ENCODE results near the gene TMEM45A.
"Not testable (repeated sequence)": the region's sequence is repeated elsewhere in the genome, so short reads cannot be mapped to it uniquely, and the experiment has no call there.

Gene TMEM45A, protein sequence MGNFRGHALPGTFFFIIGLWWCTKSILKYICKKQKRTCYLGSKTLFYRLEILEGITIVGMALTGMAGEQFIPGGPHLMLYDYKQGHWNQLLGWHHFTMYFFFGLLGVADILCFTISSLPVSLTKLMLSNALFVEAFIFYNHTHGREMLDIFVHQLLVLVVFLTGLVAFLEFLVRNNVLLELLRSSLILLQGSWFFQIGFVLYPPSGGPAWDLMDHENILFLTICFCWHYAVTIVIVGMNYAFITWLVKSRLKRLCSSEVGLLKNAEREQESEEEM

DNA sequence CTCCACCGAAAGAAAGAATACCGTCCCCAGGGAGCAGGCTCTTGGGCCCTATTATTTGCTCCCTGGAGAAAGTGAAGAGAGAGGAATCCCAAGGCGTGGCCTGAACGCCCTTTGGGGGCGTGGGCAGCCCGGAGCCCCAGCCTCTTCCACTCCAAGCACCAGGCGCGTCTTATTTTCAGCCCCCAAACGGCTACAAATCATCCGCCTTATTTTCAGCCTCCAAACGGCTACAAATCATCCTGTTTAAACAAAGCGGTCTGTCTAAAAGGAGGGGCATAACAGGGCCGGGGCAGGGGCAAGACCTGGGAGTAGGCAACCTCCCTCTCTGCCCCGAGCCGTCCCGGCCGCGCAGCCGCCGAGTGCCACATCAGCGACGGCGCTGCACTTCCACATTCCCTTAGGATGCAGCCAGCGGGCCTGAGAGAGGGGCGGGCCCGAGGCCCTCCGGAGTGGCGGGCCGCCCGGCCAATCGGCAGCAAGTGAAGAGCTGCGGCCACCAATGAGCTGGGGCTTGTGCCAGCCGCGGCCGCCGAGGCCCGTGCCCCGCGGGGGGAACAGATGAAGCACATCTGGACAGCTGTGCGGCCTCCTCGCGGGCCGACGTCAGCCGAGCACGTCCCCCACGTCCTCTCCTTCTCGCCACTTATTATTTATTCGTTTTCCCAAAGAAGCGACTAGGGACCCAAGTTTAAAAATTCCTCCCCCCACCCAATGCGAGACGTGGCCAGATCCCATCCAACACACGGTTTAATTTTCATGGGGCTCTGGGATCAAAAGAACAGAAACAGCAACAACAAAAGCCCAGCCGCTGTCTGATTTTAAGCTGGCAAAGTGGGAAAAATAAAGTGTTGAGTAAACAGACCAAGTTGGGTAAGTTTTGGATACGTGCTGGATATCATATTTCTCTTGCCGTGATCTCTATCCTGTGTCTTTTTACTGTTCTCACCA lies at the start of gene TMEM45A:
TSS of gene TMEM45A (plus strand) at position 561 of the 948 bp plus-strand sequence. CDS start 62,593 bp downstream, outside the sequence.
- FAIRE-seq = no peak

DNA sequence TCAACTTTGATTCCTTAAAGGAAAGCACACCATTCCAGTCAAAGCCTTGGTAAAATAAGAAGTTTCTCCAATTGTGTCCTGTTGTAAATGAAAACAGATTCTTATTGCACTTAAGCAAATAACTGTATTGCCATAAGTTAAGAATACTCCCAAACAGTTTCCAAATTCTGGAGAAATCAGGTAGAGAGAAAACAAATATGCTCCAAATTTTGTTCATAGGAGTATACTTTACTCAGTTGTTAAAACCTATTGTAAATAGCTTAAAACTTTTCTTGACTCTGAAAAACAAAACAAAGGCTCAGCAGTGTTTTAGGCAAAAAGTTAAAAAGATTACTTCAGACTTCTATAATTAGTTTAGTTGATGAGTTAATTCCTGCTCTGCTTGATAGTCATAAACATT lies 48.7 kb upstream of the TMEM45A start:
- FAIRE-seq = no peak

DNA sequence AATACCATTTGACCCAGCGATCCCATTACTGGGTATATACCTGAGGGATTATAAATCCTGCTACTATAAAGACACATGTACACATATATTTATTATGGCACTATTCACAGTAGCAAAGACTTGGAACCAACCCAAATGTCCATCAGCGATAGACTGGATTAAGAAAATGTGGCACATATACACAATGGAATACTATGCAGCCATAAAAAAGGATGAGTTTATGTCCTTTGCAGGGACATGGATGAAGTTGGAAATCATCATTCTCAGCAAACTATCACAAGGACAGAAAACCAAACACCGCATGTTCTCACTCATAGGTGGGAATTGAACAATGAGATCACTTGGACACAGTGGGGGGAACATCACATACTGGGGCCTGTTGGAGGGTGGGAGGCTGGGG lies 45.4 kb upstream of the TMEM45A start:
- not testable (repeated sequence) for FAIRE-seq

DNA sequence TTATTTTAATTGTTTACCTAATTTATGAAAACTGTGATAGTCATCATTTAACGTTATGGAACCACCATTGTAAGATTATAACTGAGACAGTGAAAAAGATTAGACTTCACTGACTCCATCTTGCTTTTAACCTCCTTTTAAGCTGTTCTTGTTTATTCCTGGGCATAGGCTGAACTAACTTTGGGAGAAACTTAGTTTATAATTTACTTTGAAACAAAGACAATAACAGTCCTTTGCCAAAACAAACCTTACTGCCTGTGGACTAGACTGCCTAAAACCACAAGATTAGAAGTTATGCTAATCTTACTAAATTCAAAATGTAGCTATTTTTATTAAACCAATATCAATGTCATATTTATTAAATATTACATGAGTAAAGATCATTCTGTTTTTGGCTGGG lies 44.3 kb upstream of the TMEM45A start:
- FAIRE-seq = no peak

DNA sequence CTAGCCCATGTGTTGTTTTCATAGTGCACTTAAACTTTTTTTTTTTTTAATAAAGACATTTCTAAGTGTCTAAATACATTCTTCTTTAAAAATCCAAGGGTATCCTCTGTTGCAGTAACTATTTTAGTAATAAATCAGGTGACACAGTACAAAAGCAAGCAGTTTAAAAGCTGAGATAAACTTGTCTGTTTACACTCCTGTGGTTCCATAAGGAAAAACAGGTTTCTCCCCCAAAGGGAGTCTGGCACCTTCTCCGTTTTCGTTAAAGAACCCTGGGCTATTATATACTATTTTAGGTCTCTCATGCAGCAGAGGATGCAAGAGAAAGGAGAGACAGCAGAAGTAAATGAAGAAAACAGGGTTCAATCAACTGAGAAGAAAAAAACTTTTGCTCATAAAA lies 43.2 kb upstream of the TMEM45A start:
- FAIRE-seq = no peak

DNA sequence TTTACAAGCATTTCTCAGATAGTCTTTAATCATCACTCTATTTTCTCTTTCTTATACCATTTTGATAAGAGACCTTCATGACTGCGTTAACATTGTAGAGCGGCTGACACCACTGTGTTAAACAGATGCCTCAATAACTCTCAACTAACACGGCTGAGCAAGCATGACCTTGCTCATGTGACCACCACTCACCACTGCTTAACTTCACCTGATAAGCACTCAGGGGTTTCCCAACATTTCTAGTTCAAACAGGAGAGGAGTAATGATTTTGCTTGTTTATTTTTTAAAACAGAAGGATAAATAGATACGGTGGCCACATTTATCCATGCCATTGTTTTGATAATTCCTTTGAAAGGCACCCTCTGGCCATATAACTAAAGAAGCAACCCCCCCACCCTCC lies 37.7 kb upstream of the TMEM45A start:
- no peak for FAIRE-seq

DNA sequence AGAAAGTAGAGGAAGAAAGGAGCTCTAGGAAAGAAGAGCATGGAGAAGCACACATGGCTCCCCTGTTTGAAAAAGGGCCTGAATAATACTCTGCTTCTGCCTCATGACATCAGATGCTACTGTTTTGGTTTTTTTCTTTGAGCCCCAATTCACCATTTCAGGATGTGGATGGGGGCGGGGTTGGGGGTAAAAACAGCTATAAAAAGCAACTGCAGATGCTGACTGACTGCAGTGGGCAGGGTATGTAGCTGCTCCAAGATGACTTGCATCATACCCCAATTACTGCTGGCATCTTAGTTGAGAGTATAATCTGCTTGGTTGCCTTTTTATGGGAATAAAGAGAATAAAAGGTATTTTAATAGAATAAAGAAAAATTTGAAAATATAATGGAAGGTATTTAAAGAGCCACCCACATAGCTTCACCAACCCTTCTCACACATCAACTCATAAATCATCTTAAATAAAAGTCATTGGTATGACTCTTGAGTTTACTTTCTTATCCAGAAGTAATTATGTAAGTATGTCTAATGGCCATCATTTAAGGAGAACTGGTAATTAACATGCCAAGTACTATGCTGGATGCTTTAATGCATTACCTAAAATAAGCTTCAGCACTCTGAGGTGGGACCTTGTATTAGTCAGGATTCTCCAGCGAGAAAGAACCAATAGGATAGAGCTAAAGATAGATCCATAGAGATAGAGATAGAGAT lies 36.4 kb upstream of the TMEM45A start:
- no peak for FAIRE-seq

DNA sequence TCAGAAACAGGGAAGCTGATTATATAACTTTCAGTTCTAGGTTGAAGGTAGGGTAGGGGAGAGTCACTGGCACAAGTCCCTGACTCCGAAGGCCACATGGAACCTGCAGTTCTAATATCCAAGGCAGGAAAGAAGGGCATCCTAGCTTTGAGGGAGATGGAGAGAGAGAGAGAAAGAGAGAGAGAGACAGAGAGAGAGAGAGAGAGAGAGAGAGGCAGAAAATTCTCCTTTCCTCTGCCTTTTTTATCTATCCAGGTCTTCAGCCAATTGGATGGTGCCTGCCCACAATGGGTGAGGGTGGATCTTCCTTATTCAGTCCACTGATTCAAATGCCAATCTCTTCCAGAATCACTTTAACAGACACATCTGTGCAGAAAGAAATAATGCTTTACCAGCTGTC lies 35.7 kb upstream of the TMEM45A start:
- no peak for FAIRE-seq

DNA sequence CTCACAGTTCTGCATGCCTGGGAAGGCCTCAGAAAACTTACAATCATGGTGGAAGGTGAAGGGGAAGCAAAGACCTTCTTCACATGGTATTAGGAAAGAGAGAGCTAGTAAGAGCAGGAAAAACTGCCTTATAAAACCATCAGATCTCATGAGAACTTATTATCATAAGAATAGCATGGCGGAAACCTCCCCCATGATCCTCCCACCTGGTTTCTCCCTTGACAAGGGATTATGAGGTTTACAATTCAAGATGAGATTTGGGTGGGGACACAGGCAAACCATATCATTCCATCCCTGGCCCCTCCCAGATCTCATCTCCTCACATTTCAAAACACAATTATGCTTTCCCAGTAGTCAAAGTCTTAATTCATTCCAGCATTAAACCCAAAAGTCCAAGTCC lies 34.6 kb upstream of the TMEM45A start:
- no peak for FAIRE-seq

DNA sequence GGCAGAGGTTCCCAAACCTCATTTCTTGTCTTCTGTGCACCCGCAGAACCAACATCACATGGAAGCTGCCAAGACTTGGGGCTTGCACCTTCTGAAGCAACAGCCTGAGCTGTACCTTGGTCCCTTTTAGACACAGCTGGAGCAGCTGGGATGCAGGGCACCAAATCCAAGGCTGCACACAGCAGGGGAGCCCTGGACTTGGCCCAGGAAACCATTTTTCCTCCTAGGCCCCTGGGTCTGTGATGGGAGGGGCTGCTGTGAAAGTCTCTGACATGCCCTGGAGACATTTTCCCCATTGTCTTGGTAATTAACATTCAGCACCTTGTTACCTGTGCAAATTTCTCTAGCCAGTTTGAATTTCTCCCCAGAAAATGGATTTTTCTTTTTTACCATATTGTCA lies 33.6 kb upstream of the TMEM45A start:
- no peak for FAIRE-seq

DNA sequence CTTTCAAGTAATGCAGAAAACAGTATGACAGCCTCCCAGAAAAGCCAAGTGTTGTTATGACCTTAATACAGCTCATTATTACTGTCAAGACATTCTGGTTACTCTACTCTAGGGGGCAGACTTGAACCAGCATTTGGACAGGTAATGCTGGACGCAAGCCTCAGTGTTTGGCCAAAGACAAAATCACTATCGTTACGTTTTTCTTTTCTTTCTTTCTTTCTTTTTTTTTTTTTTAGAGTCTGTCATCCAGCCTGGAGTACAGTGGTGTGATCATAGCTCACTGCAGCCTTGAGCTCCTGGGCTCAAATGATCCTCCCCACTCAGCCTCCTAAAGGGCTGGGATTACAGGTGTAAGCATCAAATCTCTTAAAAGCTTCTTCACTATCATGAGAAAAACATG lies 29.4 kb upstream of the TMEM45A start:
- FAIRE-seq = peak; percentile 60

DNA sequence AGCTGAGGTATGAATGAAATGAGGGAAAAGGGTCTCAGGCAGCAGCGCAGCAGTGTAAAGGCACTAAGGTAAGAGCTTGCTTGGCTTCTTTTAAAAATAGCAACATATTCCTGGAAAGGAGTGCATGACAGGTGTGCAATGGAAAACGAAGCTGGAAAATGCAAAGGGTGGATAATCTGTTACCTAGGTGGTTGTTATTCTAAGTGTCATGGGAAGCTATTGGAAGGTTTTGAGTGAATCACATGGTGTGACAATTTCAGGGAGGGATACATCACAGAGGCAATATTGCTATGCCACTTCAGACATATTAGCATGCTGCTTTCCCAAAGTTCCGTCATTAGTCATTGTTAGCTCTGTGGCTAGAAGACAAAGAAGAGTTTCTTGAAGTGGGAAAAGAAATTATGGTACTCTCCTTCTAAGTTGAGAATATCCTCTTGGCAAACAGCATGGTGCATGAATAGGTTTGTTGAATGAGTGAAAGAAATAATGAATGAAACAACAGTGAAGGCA lies 28.7 kb upstream of the TMEM45A start:
- FAIRE-seq = no peak

DNA sequence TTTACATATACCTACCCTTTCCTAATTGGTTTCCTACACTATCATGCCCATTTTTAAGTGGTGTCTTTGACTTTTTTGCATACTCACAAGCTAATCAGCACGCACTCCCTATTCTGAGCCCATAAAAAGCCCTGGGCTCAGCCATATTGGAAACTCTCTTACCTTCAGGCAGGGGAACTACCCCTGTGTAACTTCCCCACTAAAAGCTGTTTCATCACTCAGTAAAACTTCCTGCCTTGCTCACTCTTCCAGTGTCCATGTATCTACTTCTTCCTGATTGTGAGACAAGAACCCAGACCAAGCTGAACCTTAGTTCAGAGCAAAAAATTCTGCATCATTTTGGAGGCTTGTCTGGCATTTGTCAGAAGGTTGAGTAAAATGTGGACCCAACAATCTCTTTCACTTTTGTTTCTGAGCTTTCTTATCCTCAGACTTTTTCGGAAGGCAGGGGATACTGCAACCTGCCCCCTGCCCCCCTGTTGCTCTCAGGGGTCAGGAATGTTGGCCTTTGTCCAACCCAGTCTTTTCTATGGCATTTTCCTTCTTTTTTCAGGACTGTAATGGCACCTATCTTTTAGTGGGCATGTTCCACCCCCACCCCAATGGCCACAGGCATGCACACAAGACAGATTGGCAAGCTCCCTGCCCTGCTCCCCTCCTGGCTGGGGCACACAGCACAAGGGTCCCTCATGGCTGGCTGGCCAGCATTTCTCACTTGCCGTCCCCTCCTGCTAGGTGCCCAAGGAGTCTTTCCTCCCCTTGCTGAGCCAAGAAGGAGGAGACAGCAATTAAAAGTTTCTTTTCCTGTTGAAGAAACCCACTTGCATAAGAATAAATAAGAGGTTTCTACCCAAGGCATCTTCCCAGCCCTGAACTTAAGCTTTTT lies 26.3 kb upstream of the TMEM45A start:
- no peak for FAIRE-seq

DNA sequence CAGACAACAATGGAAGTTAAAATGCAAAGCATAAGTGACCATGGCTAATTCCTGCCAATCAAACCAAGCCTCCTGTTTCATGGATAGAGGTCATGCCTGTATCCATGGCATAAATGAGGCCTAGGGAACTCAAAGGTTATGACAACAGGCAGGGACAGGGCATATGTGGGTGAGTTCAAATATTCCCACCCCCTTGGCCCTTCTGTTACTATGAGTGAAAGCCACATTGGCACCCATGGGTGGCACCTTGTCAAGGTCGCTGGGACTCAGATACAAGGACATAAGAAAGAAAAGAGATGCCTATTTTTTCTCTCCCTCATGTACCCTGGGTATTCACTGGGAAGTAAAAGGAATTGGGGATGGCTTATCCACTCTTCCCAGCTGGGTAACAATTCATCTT lies 25.3 kb upstream of the TMEM45A start:
- no peak for FAIRE-seq

DNA sequence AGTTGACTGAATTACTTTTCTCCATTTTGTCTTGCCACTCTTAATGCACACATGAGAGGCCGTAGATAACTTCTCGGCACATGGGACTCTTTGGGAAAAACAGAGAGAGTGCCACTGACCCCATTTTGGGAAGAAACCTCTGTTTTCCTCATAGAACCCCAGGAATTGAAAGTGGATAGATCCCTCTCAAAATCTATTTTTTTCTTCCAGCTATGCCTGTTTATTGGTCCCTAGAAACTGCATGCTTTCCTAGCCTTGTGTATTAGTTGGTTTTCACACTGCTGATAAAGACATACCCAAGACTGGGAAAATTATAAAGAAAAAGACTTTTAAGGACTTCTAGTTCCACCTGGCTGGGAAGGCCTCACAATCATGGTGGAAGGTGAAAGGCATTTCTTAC lies 23.7 kb upstream of the TMEM45A start:
- FAIRE-seq = no peak

DNA sequence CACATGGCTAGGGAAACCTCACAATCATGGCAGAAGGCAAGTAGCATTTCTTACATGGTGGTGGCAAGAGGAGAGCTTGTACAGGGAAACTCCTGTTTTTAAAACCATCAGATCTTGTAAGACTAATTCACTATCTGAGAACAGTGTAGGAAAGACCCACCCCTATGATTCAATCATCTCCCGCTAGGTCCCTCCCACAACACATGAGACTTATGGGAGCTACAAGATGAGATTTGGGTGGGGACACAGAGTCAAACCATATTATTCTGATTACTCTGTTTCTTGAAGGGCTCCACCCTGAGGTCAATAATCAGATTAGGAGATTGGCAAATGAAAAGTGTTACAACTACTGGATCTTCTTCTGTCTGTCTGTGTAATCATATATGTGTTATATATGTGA lies 21.5 kb upstream of the TMEM45A start:
- no peak for FAIRE-seq

DNA sequence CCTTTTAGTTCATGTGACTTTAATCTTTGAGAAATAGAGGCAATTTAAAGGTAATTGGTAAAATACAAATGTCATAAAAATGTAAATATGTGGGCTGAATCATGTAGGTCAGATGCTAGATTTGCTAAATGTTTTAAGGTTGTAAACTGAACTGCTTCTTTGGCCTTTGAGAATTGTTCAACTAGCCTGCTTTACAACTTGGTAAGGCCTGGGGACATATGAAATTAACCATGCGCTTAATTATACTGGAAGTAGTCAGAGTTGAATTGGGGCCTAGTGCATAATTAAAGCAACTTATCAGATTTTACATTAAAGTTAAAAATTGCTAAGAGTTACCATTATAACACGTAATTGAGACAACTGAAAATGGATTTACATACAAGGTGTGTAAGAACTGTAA lies 21.0 kb upstream of the TMEM45A start:
- FAIRE-seq = no peak

DNA sequence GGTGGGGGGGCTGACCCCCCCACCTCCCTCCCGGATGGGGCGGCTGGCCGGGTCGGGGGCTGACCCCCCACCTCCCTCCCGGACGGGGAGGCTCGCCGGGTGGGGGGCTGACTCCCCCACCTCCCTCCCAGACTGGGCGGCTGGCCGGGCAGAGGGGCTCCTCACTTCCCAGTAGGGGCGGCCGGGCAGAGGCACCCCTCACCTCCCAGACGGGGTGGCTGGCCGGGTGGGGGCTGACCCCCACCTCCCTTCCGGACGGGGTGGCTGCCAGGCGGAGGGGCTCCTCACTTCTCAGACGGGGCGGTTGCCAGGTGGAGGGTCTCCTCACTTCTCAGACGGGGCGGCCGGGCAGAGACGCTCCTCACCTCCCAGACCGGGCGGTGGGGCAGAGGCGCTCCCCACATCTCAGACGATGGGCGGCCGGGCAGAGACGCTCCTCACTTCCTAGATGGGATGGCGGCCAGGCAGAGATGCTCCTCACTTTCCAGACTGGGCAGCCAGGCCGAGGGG lies 14.5 kb upstream of the TMEM45A start:
- not testable (repeated sequence) for FAIRE-seq

DNA sequence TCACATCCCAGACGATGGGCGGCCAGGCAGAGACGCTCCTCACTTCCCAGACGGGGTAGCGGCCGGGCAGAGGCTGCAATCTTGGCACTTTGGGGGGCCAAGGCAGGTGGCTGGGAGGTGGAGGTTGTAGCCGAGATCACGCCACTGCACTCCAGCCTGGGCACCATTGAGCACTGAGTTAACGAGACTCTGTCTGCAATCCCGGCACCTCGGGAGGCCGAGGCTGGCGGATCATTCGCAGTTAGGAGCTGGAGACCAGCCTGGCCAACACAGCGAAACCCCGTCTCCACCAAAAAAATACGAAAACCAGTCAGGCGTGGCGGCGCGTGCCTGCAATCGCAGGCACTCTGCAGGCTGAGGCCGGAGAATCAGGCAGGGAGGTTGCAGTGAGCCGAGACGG lies 13.9 kb upstream of the TMEM45A start:
- FAIRE-seq = not testable (repeated sequence)

DNA sequence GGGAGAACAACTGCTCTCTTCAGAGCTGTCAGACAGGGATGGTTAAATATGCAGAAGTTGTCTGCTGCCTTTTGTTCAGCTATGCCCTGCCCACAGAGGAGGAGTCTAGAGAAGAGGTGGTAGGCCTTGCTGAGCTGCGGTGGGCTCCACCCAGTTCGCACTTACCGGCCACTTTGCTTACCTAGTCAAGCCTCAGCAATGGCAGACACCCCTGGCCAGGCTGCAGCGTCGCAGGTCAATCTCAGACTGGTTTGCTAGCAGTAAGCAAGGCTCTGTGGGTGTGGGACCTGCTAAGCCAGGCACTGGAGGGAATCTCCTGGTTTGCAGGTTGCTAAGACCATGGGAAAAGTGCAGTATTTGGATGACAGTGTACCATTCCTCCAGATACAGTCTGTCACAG lies 12.3 kb upstream of the TMEM45A start:
- FAIRE-seq = no peak

DNA sequence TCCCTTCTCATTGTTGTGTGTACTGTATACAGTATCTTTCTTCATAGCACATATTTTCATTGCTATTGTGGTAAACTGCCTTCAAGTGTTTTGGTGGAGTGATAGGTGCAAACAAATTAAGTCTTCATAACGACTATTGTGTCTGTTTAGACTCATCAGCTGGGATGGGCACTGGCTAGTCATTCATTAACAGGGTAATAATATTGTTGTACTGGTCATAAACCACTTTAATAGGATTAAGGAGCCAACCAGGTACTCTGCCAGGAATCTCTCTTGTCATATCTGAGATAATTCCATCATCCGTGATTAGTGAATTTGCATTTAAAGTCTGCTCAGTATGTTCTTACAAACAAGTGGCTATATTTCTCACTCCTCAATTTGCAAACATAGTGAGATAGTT lies 10.2 kb upstream of the TMEM45A start:
- FAIRE-seq = no peak

DNA sequence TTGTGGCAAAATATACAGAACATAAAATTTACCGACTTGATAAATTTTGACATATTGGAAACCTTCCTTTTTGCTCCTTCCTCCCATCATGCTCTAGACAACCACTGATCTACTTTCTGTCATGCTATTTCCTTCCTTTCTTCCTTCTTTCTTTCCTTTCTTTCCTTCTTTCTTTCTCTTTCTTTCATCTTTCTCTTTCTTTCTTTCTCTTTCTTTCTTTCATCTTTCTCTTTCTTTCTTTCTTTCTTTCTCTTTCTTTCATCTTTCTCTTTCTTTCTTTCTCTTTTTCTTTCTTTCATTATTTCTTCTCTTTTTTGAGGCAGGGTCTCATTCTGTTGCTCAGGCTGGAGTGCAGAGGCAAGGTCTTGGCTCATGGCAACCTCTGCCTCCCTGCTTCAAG lies 8.9 kb upstream of the TMEM45A start:
- no peak for FAIRE-seq
